GM12875 (cell line): ENCODE data around the gene PRKCA.

ENCODE experiments used
- H3K4me3 ChIP-seq: one replicate; pipeline ENCODE4 v1.5.1; 2011; ENCODE audit warnings: low read depth, low read length, control low read depth
- TF ChIP-seq, protein P1 (sequence below): IDR thresholded peaks from 2 replicates; pipeline ENCODE4 v1.5.1; 2011; ENCODE audit warnings: low read depth, mild to moderate bottlenecking, control low read depth, inconsistent platforms, low read length, moderate library complexity, borderline replicate concordance; ENCODE audit not compliant: insufficient read depth

Gene PRKCA

DNA sequence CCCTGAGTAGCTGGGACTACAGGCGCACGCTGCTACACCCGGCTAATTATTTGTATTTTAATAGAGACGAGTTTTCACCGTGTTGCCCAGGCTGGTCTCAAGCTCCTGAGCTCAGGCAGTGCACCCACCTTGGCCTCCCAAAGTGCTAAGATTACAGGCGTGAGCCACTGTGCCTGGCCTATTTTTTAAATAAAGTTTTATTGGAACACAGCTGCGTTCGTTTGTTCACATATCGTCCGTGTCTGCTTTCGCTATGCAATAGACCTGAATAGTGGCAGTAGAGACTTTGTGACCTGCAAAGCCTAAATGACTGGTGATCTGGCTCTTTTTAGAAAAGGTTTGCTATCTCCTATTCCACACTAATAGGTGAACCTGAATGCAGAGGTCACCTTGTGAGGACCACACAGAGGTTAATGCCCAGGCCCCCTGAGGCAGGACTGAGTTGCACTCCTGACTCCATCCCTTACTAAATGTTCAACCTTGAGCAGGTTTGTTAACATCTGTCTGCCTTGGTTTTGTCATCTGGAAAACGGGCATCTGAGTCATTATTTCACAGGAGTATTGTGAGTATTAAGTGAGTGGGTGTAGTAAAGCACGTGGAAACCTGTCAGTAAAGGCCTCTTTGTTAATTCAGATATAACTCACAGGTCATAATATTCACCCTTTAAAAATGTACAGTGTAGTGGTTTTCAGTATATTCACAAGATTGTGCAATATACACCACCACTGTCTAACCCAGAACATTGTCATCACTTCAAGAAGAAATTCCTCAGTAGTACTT is 375.0 kb downstream of the PRKCA start:
- TF ChIP-seq, protein P1, sequence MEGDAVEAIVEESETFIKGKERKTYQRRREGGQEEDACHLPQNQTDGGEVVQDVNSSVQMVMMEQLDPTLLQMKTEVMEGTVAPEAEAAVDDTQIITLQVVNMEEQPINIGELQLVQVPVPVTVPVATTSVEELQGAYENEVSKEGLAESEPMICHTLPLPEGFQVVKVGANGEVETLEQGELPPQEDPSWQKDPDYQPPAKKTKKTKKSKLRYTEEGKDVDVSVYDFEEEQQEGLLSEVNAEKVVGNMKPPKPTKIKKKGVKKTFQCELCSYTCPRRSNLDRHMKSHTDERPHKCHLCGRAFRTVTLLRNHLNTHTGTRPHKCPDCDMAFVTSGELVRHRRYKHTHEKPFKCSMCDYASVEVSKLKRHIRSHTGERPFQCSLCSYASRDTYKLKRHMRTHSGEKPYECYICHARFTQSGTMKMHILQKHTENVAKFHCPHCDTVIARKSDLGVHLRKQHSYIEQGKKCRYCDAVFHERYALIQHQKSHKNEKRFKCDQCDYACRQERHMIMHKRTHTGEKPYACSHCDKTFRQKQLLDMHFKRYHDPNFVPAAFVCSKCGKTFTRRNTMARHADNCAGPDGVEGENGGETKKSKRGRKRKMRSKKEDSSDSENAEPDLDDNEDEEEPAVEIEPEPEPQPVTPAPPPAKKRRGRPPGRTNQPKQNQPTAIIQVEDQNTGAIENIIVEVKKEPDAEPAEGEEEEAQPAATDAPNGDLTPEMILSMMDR: no peak
- no peak overlapping the region for H3K4me3 ChIP-seq

DNA sequence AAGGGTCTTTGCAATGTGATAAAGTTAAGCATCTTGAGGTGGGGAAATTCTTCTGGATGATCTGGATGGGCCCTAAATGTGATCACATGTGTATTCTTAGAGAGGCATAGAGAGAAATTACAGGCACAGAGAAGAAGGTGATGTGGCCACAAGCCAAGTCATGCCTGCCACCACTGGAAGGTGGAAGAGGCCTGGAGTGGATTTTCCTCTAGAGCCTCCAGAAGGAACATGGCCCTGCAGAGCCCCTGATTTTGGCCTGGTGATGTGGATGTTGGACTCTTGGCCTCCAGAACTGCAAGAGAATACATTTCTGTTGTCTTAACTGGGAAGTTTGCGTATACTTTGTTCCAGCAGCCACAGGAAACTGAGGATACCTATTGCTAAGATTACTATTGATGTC is 375.6 kb downstream of the PRKCA start:
- H3K4me3 ChIP-seq: no peak overlapping the region

DNA sequence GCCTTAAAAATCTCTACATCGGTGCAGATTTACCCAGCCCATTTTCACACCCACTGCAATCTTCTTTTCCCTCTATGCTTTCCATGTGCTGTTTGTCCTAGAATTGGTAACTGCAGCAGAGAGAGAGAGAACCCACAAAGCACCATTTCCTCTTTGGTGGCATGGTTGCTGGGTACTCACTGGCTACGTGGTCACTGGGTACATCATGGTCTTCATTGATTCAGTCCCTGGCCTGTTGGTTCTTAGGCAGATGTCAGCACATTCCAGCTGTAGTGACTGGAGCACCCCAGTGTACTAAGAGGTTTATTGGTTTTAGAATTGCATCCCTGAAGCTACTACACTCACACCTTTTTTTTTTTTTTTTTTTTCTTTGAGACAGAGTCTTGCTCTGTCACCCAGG is 376.4 kb downstream of the PRKCA start:
- TF ChIP-seq, protein P1: no peak
- H3K4me3 ChIP-seq: no peak overlapping the region

More for the DNA sequence above, 375.6 kb downstream of the PRKCA start:
- TF ChIP-seq, protein P1: no peak

DNA sequence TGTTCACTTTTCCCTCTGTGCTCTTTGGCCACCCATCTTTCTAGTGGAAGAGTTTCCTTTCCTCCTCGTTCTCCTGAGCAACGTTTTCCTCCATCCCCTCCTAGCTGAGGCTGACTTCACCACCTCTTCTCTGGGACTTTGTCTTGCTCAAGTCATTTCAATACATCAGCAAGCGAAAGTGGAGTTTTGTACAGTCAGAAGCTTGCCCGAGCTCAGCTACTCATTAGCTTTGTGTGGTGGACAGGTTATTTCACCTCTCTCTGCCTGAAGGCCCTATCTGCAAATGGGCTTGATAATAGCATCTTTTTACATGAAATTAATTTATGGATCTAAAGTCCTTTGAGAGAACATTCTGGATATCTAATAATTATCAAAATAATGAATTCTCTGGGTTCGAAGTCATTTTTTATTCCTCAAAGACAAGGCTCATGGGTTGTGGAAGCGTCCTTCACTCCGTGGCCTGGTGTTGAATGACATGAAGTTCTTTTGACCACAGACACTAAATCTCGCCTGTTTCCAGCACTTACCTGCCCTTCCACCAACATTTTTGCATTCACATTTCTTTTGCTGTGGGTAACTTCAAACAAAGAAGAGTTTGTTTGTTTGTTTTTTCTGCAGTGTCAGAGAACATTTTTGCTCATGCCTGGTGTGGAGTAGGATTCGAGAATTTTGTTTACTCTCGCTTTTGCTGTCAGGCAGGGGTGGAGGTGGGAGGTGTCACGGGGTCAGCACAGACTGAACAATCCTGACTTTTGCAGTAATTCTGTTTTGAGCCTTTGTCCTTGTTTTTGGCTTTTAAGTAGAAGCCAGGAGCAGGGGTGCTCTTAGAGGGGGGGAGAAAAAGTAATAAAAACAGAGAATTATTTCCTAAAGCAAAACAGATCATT is 377.5 kb downstream of the PRKCA start:
- H3K4me3 ChIP-seq: no peak overlapping the region
- TF ChIP-seq, protein P1: no peak

DNA sequence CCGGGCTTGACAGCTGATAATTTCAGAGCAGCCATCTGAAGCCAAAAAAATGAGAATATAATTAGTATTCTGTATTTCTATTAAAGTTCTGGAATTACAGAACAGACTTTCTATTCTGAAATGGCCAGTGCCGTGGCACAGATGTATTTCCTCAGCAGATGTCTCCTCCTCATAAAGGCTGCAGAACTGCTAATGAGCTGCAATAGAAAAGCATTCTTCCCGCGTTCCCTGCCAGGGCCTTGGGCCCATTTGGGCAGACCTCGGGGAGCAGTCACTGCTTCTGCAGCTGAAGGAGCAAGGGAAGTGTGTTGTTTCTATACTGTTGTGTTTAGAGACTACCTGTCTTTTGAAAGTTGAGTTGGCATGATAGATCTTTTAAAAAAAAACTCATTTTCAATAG is 379.9 kb downstream of the PRKCA start:
- H3K4me3 ChIP-seq: no peak overlapping the region
- TF ChIP-seq, protein P1: no peak

DNA sequence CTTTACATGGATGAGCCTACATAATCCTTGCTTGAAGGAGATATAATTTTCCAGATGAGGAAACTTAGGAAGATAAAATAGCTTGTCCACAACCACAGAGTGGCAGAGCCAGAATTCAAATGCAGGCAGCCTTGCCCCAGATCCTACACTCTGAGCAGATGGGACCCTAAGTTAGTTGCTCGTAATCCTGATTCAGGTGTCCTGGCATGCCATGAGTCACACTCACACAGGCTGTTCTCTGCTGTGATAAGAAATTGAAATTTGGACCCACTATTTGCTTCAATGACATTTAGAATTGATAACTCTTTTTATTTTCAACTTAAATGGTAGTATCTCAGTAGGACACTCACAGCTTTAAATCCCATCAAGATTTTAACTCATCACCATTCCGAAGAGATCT is 381.8 kb downstream of the PRKCA start:
- TF ChIP-seq, protein P1: no peak

More for the DNA sequence above, 381.8 kb downstream of the PRKCA start:
- H3K4me3 ChIP-seq: no peak overlapping the region
